ENCODE results near the gene NKAIN1.

NKAIN1 gene

GRCh38 chr1:31191281-31191680, 48.4 kb downstream of the NKAIN1 start:
- no peak overlapping the region for H3K9ac ChIP-seq (ENCODE audit: low read length)
- peaks cover 55% of the 10 kb centered on the region for H3K27me3 ChIP-seq (replicated peaks; ENCODE audit: insufficient read depth, low read length)
- no peaks in the 10 kb centered on the region for H3F3A ChIP-seq (ENCODE audit: insufficient read depth, low read length)
- H3K9me2 ChIP-seq (replicated peaks; ENCODE audit: insufficient read depth, low read length), result no peaks in the 10 kb centered on the region
- H3K4me2 ChIP-seq (ENCODE audit: low read depth, low read length), result no peak overlapping the region
- no peak overlapping the region for H2AFZ ChIP-seq (ENCODE audit: low read length)
- TF ChIP-seq EZH2phosphoT487 (IDR thresholded peaks at IDR 0.05; ENCODE audit: low read length), result no peak
- no peak for TF ChIP-seq EZH2 (optimal IDR thresholded peaks at IDR 0.05; ENCODE audit: low read depth, low read length)
- TF ChIP-seq, protein P1, sequence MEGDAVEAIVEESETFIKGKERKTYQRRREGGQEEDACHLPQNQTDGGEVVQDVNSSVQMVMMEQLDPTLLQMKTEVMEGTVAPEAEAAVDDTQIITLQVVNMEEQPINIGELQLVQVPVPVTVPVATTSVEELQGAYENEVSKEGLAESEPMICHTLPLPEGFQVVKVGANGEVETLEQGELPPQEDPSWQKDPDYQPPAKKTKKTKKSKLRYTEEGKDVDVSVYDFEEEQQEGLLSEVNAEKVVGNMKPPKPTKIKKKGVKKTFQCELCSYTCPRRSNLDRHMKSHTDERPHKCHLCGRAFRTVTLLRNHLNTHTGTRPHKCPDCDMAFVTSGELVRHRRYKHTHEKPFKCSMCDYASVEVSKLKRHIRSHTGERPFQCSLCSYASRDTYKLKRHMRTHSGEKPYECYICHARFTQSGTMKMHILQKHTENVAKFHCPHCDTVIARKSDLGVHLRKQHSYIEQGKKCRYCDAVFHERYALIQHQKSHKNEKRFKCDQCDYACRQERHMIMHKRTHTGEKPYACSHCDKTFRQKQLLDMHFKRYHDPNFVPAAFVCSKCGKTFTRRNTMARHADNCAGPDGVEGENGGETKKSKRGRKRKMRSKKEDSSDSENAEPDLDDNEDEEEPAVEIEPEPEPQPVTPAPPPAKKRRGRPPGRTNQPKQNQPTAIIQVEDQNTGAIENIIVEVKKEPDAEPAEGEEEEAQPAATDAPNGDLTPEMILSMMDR (IDR thresholded peaks at IDR 0.05; ENCODE audit: low read length), result no peak
- H3K9me3 ChIP-seq (replicated peaks; ENCODE audit: insufficient read depth, low read length), result no peaks in the 10 kb centered on the region
- H3K4me1 ChIP-seq (ENCODE audit: low read length), result no peaks in the 10 kb centered on the region
- H3K36me3 ChIP-seq (replicated peaks; ENCODE audit: insufficient read depth, low read length), result no peaks in the 10 kb centered on the region
- H3K4me3 ChIP-seq (ENCODE audit: low read length), result no peak overlapping the region
- DNase-seq, result no peak
- no peak overlapping the region for H3K27ac ChIP-seq (ENCODE audit: low read length)
- H4K20me1 ChIP-seq (ENCODE audit: insufficient read depth, low read length), result no peaks in the 10 kb centered on the region
- no peaks in the 10 kb centered on the region for H3K79me2 ChIP-seq (ENCODE audit: low read length)

GRCh38 chr1:31189696-31190674, 49.7 kb downstream of the NKAIN1 start:
- DNase-seq, result no peak
- H3K4me2 ChIP-seq (ENCODE audit: low read depth, low read length), result no peak overlapping the region
- no peaks in the 10 kb centered on the region for H3K36me3 ChIP-seq (replicated peaks; ENCODE audit: insufficient read depth, low read length)
- no peak overlapping the region for H2AFZ ChIP-seq (ENCODE audit: low read length)
- H3K9me3 ChIP-seq (replicated peaks; ENCODE audit: insufficient read depth, low read length), result no peaks in the 10 kb centered on the region
- H4K20me1 ChIP-seq (ENCODE audit: insufficient read depth, low read length), result no peaks in the 10 kb centered on the region
- H3K27ac ChIP-seq (ENCODE audit: low read length), result no peak overlapping the region
- H3K9ac ChIP-seq (ENCODE audit: low read length), result no peak overlapping the region
- no peak overlapping the region for H3K4me3 ChIP-seq (ENCODE audit: low read length)
- H3K79me2 ChIP-seq (ENCODE audit: low read length), result no peaks in the 10 kb centered on the region
- H3K9me2 ChIP-seq (replicated peaks; ENCODE audit: insufficient read depth, low read length), result no peaks in the 10 kb centered on the region
- H3F3A ChIP-seq (ENCODE audit: insufficient read depth, low read length), result no peaks in the 10 kb centered on the region
- H3K27me3 ChIP-seq (replicated peaks; ENCODE audit: insufficient read depth, low read length), result peaks cover 57% of the 10 kb centered on the region
- H3K4me1 ChIP-seq (ENCODE audit: low read length), result no peaks in the 10 kb centered on the region
- TF ChIP-seq, protein P1 (IDR thresholded peaks at IDR 0.05; ENCODE audit: low read length), result no peak
- no peak for TF ChIP-seq EZH2phosphoT487 (IDR thresholded peaks at IDR 0.05; ENCODE audit: low read length)
- TF ChIP-seq EZH2 (optimal IDR thresholded peaks at IDR 0.05; ENCODE audit: low read depth, low read length), result no peak

GRCh38 chr1:31183927-31184554, 55.6 kb downstream of the NKAIN1 start:
- Histone ChIP-seq H4K20me1 (ENCODE audit: insufficient read depth, low read length) (no peaks in the 10 kb centered on the region), H3K4me3 (ENCODE audit: low read length) (no peak overlapping the region), H3K9me3 (replicated peaks; ENCODE audit: insufficient read depth, low read length) (no peaks in the 10 kb centered on the region), H3K4me1 (ENCODE audit: low read length) (peaks cover 4% of the 10 kb centered on the region; the same call in 1 of the 2 replicates), H3K79me2 (ENCODE audit: low read length) (no peaks in the 10 kb centered on the region), H3K27ac (ENCODE audit: low read length) (no peak overlapping the region), H3K9me2 (replicated peaks; ENCODE audit: insufficient read depth, low read length) (no peaks in the 10 kb centered on the region), H2AFZ (ENCODE audit: low read length) (no peak overlapping the region), H3K4me2 (ENCODE audit: low read depth, low read length) (no peak overlapping the region), H3K36me3 (replicated peaks; ENCODE audit: insufficient read depth, low read length) (no peaks in the 10 kb centered on the region), H3K27me3 (replicated peaks; ENCODE audit: insufficient read depth, low read length) (peaks cover 63% of the 10 kb centered on the region), H3K9ac (ENCODE audit: low read length) (no peak overlapping the region), H3F3A (ENCODE audit: insufficient read depth, low read length) (no peaks in the 10 kb centered on the region)
- TF ChIP-seq, protein P1 (IDR thresholded peaks at IDR 0.05; ENCODE audit: low read length), result peak; percentile 75
- no peak for TF ChIP-seq EZH2 (optimal IDR thresholded peaks at IDR 0.05; ENCODE audit: low read depth, low read length)
- DNase-seq, result peak; percentile 40
